Fibroblast of lung (primary cell): ENCODE data around the gene DCAF7. TPM values are rescaled to one million over a fixed set of nuclear protein-coding genes. Genes with fewer than 3 reads are reported as not detected.

Experiments
- DNase-seq, 2 donors: peaks; one replicate each; pipeline versions ENCODE4 v3.0.0 to v3.0.0-alpha.2; 2010; ENCODE audit warnings: low read depth in 2 of 2
- H2AFZ ChIP-seq: 2 replicates; pipeline ENCODE4 v1.5.1; 2012; ENCODE audit warnings: low read length, control low read depth, inconsistent platforms
- H3K27ac ChIP-seq: 2 replicates; pipeline ENCODE4 v1.5.1; 2011; ENCODE audit warnings: low read length, control low read depth; ENCODE audit not compliant: insufficient read depth
- H3K27me3 ChIP-seq: 2 replicates; pipeline ENCODE4 v1.5.1; 2011; ENCODE audit warnings: mild to moderate bottlenecking, low read length; ENCODE audit not compliant: control insufficient read depth, insufficient read depth
- H3K36me3 ChIP-seq: 2 replicates; pipeline ENCODE4 v1.5.1; 2011; ENCODE audit warnings: low read length; ENCODE audit not compliant: control insufficient read depth, insufficient read depth
- H3K4me1 ChIP-seq: 2 replicates; pipeline ENCODE4 v1.5.1; 2011; ENCODE audit warnings: low read length; ENCODE audit not compliant: control insufficient read depth, insufficient read depth; ENCODE audit errors: extremely low read depth
- H3K4me2 ChIP-seq: 2 replicates; pipeline ENCODE4 v1.5.1; 2011; ENCODE audit warnings: low read length, control low read depth; ENCODE audit not compliant: insufficient read depth; ENCODE audit errors: extremely low read depth
- H3K4me3 ChIP-seq, 4 experiments: fragments of 200-600 bp in 1 of 4; sonication (generic) in 1 of 4; replicated peaks in 1 of 4; 2 replicates each; pipeline ENCODE4 v1.5.1; 2011 to 2016; ENCODE audit warnings: low read length in 4 of 4, low read depth in 3 of 4, mild to moderate bottlenecking in 3 of 4, control low read depth in 2 of 4, inconsistent platforms in 1 of 4, mixed read lengths in 1 of 4; ENCODE audit not compliant: insufficient read depth in 1 of 4; ENCODE audit errors: control extremely low read depth in 1 of 4
- H3K79me2 ChIP-seq: 2 replicates; pipeline ENCODE4 v1.5.1; 2012; ENCODE audit warnings: mild to moderate bottlenecking, low read length, inconsistent platforms; ENCODE audit not compliant: control insufficient read depth, insufficient read depth
- H3K9ac ChIP-seq: 2 replicates; pipeline ENCODE4 v1.5.1; 2011; ENCODE audit warnings: mild to moderate bottlenecking, low read length, control low read depth; ENCODE audit not compliant: insufficient read depth
- H3K9me3 ChIP-seq: 2 replicates; pipeline ENCODE4 v1.5.1; 2012; ENCODE audit warnings: low read depth, low read length; ENCODE audit not compliant: control insufficient read depth, insufficient read depth
- H4K20me1 ChIP-seq: 2 replicates; pipeline ENCODE4 v1.5.1; 2011; ENCODE audit warnings: low read length; ENCODE audit not compliant: control insufficient read depth, insufficient read depth; ENCODE audit errors: extremely low read depth
- EZH2 ChIP-seq: IDR thresholded peaks from 2 replicates; pipeline ENCODE4 v1.5.1; 2012; ENCODE audit warnings: low read length, control low read depth, mild to moderate bottlenecking; ENCODE audit errors: missing control alignments
- polyA plus RNA-seq, 2 donors: library from polyadenylated mRNA; depleted of rRNA in 1 of 2; stranded (reverse) in 1 of 2; unstranded in 1 of 2; fragments of >200 nt; gene quantifications; 2 replicates each; pipeline ENCODE4 v1.2.1, GENCODE V29; 2011 to 2012; ENCODE audit warnings: missing spikeins in 1 of 2
- total RNA-seq: library from RNA; depleted of rRNA; stranded (reverse); fragments of >200 nt; gene quantifications from 2 replicates; pipeline ENCODE4 v1.2.1, GENCODE V29; 2014
- TF ChIP-seq, protein P1 (sequence below), 2 donors: IDR thresholded peaks in 1 of 2; conservative IDR thresholded peaks in 1 of 2; 1 replicate in 1 of 2; 2 replicates in 1 of 2; pipeline ENCODE4 v1.5.1; 2011 to 2012; ENCODE audit warnings: low read length in 2 of 2, control low read depth in 1 of 2, inconsistent platforms in 1 of 2, low read depth in 1 of 2, mild to moderate bottlenecking in 1 of 2

The DCAF7 gene
- total and polyA plus RNA-seq, 2 donors (not counting 1 experiment from before 2014, with no cell fraction given) = 13.9 to 38.8 TPM

- Histone ChIP-seq H3K27me3 (no peaks in the 10 kb centered on the region), H2AFZ (no peak overlapping the region), H3K9me3 (no peaks in the 10 kb centered on the region), H3K27ac (no peak overlapping the region), H3K4me3 (no peak overlapping the region), H3K4me1 (no peaks in the 10 kb centered on the region), H3K4me2 (no peak overlapping the region), H4K20me1 (no peaks in the 10 kb centered on the region), H3K36me3 (peaks cover 4% of the 10 kb centered on the region), H3K79me2 (no peaks in the 10 kb centered on the region), H3K9ac (no peak overlapping the region)
- no peak for DNase-seq
- TF ChIP-seq EZH2 = no peak
Observed at GRCh38 chr17:63640038-63640437, 89.8 kb downstream of the DCAF7 start.

GRCh38 chr17:63641692-63642448, 91.6 kb downstream of the DCAF7 start:
- TF ChIP-seq, protein P1, sequence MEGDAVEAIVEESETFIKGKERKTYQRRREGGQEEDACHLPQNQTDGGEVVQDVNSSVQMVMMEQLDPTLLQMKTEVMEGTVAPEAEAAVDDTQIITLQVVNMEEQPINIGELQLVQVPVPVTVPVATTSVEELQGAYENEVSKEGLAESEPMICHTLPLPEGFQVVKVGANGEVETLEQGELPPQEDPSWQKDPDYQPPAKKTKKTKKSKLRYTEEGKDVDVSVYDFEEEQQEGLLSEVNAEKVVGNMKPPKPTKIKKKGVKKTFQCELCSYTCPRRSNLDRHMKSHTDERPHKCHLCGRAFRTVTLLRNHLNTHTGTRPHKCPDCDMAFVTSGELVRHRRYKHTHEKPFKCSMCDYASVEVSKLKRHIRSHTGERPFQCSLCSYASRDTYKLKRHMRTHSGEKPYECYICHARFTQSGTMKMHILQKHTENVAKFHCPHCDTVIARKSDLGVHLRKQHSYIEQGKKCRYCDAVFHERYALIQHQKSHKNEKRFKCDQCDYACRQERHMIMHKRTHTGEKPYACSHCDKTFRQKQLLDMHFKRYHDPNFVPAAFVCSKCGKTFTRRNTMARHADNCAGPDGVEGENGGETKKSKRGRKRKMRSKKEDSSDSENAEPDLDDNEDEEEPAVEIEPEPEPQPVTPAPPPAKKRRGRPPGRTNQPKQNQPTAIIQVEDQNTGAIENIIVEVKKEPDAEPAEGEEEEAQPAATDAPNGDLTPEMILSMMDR (conservative IDR thresholded peaks at IDR 0.05 in 1 of 2, IDR thresholded peaks at IDR 0.05 in 1 of 2; ENCODE audit: low read depth in 1 of 2, low read length in 2 of 2) = no peak
- no peak for TF ChIP-seq EZH2
- no peaks in the 10 kb centered on the region for H3K27me3 ChIP-seq
- H3K4me1 ChIP-seq = no peaks in the 10 kb centered on the region
- H3K4me3 ChIP-seq = no peak overlapping the region
- no peak overlapping the region for H2AFZ ChIP-seq
- no peak for DNase-seq
- H3K27ac ChIP-seq = no peak overlapping the region
- no peaks in the 10 kb centered on the region for H3K9me3 ChIP-seq
- no peaks in the 10 kb centered on the region for H3K36me3 ChIP-seq
- no peaks in the 10 kb centered on the region for H4K20me1 ChIP-seq
- no peak overlapping the region for H3K4me2 ChIP-seq
- no peaks in the 10 kb centered on the region for H3K79me2 ChIP-seq
- H3K9ac ChIP-seq = no peak overlapping the region

Other genes starting within 250 kb of the DCAF7 start
- gene CYB561, start 104.2 kb upstream of the DCAF7 start, total RNA-seq = 11.6 and 13.7 TPM in 2 replicates
- 7.6 and 7.8 TPM in 2 replicates for gene CYB561, start 104.2 kb upstream of the DCAF7 start, polyA plus RNA-seq
- gene ACE, start 73.4 kb upstream of the DCAF7 start, total RNA-seq = 2.5 and 2.6 TPM in 2 replicates
- 0.92 and 3.4 TPM in 2 replicates for gene ACE, start 73.4 kb upstream of the DCAF7 start, polyA plus RNA-seq
- not detected in 2 replicates for gene KCNH6, start 27.1 kb upstream of the DCAF7 start, total RNA-seq
- not detected in 2 replicates for gene KCNH6, start 27.1 kb upstream of the DCAF7 start, polyA plus RNA-seq
- 18.7 and 20.3 TPM in 2 replicates for gene TACO1, start 50.4 kb downstream of the DCAF7 start, total RNA-seq
- 26.9 and 35.1 TPM in 2 replicates for gene TACO1, start 50.4 kb downstream of the DCAF7 start, polyA plus RNA-seq
- gene MAP3K3, start 71.9 kb downstream of the DCAF7 start, total RNA-seq = 21.6 and 32.0 TPM in 2 replicates
- 13.8 and 14.3 TPM in 2 replicates for gene MAP3K3, start 71.9 kb downstream of the DCAF7 start, polyA plus RNA-seq
- gene LIMD2, start 149.6 kb downstream of the DCAF7 start, total RNA-seq = 3.1 and 3.3 TPM in 2 replicates
- gene LIMD2, start 149.6 kb downstream of the DCAF7 start, polyA plus RNA-seq = 2.9 TPM in 2 replicates
- 14.6 and 22.8 TPM in 2 replicates for gene STRADA, start 191.3 kb downstream of the DCAF7 start, total RNA-seq
- gene STRADA, start 191.3 kb downstream of the DCAF7 start, polyA plus RNA-seq = 22.8 and 29.2 TPM in 2 replicates
- gene CCDC47, start 223.1 kb downstream of the DCAF7 start, total RNA-seq = 64.5 and 65.6 TPM in 2 replicates
- gene CCDC47, start 223.1 kb downstream of the DCAF7 start, polyA plus RNA-seq = 72.3 and 83.2 TPM in 2 replicates
- 53.4 and 61.8 TPM in 2 replicates for gene DDX42, start 223.7 kb downstream of the DCAF7 start, total RNA-seq
- 67.0 and 81.5 TPM in 2 replicates for gene DDX42, start 223.7 kb downstream of the DCAF7 start, polyA plus RNA-seq